Activated naive CD4-positive, alpha-beta T cell treated with anti-CD3 and anti-CD28 coated beads, Interleukin-2, amount 10 ng/mL, durations not matched to agents 7 days and 5 days (primary cell): ENCODE results near the gene SPATA33.
A peak's percentile ranks its signal among the peaks of the same experiment; 100 is the strongest.

Source experiments
- CTCF ChIA-PET: fragments of 350-600 bp; sonication (Branson Sonifier 250); formaldehyde crosslinking; loops from one replicate; lab custom pipeline; 2021; ENCODE audit warnings: antibody characterized with exemption; lab: Charles Lee
- DNase-seq: peaks from one replicate; pipeline ENCODE4 v3.0.0-alpha.2; 2020
- H3K27ac Mint-ChIP-seq: one replicate; pipeline ENCODE4 v1.8.0; 2021; ENCODE audit warnings: mild to moderate bottlenecking, moderate library complexity, mixed read lengths
- H3K27me3 Mint-ChIP-seq: one replicate; pipeline ENCODE4 v1.8.0; 2021; ENCODE audit warnings: mild to moderate bottlenecking, mixed read lengths
- H3K36me3 Mint-ChIP-seq: one replicate; pipeline ENCODE4 v1.8.0; 2021; ENCODE audit warnings: mixed read lengths
- H3K4me1 Mint-ChIP-seq: one replicate; pipeline ENCODE4 v1.8.0; 2021; ENCODE audit warnings: mixed read lengths
- H3K4me3 Mint-ChIP-seq: one replicate; pipeline ENCODE4 v1.8.0; 2021; ENCODE audit warnings: mild to moderate bottlenecking, moderate library complexity, mixed read lengths
- H3K9me3 Mint-ChIP-seq: one replicate; pipeline ENCODE4 v1.8.0; 2021; ENCODE audit warnings: mixed read lengths

Gene SPATA33

DNA sequence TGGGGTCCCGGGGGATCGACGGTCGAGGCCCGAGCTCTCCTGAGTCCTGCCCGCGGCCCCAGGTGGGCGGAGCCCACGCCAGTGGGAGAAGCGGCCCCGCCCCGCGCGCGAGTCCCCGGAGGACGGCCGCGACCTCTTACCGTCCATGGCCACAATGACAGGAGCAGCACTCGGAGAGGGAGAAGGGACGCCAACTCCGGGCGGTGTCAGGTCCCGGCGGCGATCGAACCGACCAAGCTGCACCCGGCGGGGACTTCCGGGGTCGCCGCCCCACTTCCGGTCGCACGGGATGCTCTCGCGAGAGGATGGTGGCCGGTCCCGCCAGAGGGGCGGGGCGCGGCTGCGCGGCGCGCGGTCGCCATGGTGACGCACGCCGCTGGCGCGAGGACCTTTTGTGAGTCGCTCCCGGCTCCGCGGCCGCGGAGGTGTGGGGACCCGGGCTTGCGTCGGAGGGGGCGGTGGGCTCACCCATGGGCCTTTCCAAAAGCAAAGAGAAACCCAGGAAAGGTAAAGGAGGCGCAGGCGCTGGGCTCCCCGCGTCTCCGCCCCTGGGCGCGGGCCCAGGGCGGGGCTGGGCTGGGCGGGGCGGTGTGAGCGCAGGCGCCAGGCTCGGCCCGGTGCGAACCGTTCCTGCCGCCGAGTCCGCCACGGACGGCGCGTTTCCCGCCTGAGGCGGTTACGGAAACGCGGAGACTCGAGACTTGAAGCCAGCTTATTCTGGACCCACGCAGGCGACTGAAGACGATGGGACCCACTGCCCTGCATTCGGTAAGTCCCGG lies at the start of gene SPATA33, which contains the start of gene CHMP1A:
Gene SPATA33 (plus strand): TSS at position 395 of the 779 bp plus-strand sequence. CDS start 76 bp downstream, at position 471.
Gene CHMP1A (minus strand): TSS at position 267 of the 779 bp plus-strand sequence. CDS start 120 bp downstream, at position 147.
- Mint-ChIP-seq H3K9me3 (no peaks in the 10 kb centered on the region), H3K27ac (peak within 1 kb of the TSS; percentile 84), H3K4me1 (peaks cover 42% of the 10 kb centered on the region), H3K4me3 (peak within 1 kb of the TSS; percentile 93), H3K27me3 (no peaks in the 10 kb centered on the region), H3K36me3 (peaks cover 28% of the 10 kb centered on the region)
- CTCF ChIA-PET, result interaction anchor here (3.7 kb wide), 1 partner anchor 42 kb away, joined by 13 read pairs; no protein-coding TSS in a partner anchor
- peak; percentile 93 for DNase-seq

DNA sequence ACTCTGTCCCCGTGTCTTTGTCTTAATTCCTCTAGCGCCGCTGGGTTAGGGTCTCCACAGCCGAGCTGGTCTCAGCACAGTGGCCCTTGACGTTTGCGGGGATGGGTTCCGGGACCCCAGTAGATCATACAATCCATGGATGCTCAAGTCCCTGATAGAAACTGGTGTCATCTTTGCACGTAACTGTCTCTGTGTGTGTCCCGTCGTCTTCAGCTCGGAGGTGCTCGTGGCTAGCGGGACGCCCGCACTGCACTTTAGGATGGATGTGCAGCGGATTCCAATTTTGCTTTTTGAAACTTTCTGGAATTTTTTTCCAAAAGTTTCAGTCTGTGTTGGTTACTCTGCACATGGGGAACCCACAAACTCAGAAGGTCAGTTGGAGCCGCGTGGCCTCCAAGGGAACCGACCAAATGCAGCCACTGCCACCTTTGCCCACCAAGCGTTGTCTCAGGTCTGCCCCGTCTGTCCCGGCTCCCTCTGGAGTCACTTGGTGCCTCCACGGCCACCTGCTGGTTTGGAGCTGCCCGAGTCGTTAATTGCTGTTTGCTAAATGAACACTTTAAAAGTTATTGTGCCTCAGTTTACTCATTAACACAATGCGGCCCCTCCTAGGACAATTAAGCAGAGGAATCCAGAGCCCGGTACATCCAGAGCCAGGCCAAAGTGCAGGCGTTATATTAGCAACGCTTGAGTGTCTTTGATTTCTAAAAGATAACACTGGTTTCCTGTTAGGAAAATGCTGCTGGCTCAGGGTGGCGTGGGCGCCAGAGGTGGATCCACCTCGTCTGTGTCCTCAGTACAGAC lies 49.5 kb upstream of the SPATA33 start:
- Mint-ChIP-seq H3K4me1 (peaks cover 7% of the 10 kb centered on the region), H3K27ac (peak overlapping the region; percentile 62), H3K27me3 (peaks cover 16% of the 10 kb centered on the region), H3K4me3 (no peak overlapping the region), H3K36me3 (no peaks in the 10 kb centered on the region), H3K9me3 (no peaks in the 10 kb centered on the region)
- DNase-seq, result no peak
- CTCF ChIA-PET, result interaction anchor here (0.9 kb wide), 1 partner anchor 8 kb away, joined by 3 read pairs; no protein-coding TSS in a partner anchor

DNA sequence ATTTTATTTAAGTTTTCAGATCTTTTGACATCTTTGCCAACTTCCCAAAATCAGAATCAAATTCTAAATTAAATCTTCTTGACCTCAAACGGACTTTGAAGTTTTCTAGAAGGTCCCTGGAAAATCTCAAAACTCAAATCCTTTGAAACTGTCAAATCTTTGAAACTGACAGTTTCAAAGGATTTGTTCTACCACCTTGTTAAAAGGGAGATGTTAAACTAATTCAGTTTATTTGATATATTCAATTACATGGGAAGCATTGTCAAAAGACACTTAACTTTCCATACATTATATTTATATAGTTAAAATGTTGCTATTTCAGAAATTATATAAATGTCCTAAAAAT lies 47.6 kb upstream of the SPATA33 start:
- no peak for DNase-seq
- CTCF ChIA-PET, result interaction anchor here (0.6 kb wide), 1 partner anchor 10 kb away, joined by 4 read pairs; no protein-coding TSS in a partner anchor
- Mint-ChIP-seq H3K4me3 (no peak overlapping the region), H3K27ac (no peak overlapping the region), H3K27me3 (peaks cover 29% of the 10 kb centered on the region), H3K4me1 (peaks cover 10% of the 10 kb centered on the region), H3K9me3 (no peaks in the 10 kb centered on the region), H3K36me3 (no peaks in the 10 kb centered on the region)

DNA sequence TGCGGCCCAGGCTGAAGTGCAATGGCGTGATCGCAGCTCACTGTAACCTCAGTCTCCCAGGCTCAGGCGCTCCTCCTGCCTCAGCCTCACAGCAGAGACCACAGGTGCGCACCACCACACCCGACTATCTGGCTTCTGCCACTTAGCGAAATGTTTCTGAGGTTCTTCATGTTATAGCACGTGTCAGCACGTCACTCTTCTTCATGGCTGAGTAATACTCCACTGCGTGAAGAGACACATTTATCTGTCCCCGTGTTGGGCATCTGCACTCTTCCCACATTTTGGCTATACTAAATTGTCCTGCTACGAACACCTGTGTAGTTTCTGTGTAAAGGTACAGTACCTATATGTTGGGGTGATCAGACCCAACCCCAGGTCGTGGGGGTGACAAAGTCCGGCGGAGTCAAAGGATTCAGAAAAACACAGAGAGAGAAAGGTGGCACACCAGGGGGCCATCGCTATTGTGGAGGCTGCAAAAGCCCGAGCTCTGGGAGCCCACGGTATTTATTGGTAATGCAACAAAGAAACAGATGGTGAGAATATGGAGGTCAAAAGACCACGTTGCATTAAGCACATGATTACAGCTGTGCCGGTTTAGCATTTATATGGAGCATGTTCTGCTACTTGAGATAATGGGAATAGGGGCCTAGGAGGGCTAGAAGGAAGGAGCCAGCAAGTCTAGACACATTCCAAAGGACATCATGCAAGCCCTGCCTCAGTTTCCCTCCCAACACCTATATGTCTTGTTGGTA lies 45.0 kb upstream of the SPATA33 start:
- no peak overlapping the region for H3K4me3 Mint-ChIP-seq
- H3K4me1 Mint-ChIP-seq, result peaks cover 22% of the 10 kb centered on the region
- DNase-seq, result no peak
- H3K27me3 Mint-ChIP-seq, result peaks cover 22% of the 10 kb centered on the region
- peaks cover 11% of the 10 kb centered on the region for H3K9me3 Mint-ChIP-seq
- CTCF ChIA-PET, result no interaction called here
- H3K36me3 Mint-ChIP-seq, result peaks cover 4% of the 10 kb centered on the region
- H3K27ac Mint-ChIP-seq, result no peak overlapping the region

DNA sequence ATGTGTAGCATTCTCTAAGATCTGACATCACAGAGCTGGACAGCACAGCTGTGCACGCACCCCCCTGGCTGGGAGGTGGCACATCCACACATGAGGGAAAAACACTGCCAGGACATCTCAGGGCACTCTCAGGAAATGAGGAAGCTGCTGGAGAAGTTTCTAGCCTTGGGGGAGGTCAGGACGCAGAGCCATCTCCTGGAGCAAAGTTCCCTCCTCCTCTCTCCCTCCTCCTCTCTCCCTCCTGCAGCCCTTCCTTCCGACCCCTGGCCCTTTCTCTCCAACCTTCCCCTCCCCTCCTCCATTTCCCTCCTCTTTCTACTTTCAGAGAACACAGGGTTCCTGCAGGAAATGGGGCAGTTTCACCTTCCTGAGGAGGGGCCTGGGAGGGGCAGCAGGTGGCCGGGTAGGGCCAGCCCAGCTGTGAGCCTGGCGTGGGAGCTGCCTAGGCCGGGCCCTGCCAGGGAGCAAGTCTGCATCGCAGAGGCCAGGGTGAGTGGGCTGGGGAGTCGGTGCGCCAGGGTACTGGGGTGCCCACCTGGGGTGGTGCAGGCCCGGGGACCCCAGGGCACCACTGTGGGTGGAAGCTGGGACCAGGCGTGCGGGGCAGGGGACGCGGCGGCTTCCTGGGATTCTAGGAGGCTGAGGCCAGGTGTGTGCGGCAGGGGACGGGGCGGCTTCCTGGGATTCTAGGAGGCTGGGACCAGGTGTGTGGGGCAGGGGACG lies 44.2 kb upstream of the SPATA33 start, which contains the start of gene DPEP1:
Gene DPEP1 (plus strand): TSS at position 412 of the 723 bp plus-strand sequence. CDS start 16,769 bp downstream, outside the sequence.
- Mint-ChIP-seq H3K4me1 (peaks cover 22% of the 10 kb centered on the region), H3K27me3 (peaks cover 16% of the 10 kb centered on the region), H3K27ac (peak within 1 kb of the TSS; percentile 42), H3K36me3 (peaks cover 4% of the 10 kb centered on the region), H3K9me3 (peaks cover 11% of the 10 kb centered on the region), H3K4me3 (no peak within 1 kb of the TSS)
- CTCF ChIA-PET, result interaction anchor here (1.2 kb wide), 1 partner anchor 13 kb away, joined by 4 read pairs; no protein-coding TSS in a partner anchor
- DNase-seq, result no peak

DNA sequence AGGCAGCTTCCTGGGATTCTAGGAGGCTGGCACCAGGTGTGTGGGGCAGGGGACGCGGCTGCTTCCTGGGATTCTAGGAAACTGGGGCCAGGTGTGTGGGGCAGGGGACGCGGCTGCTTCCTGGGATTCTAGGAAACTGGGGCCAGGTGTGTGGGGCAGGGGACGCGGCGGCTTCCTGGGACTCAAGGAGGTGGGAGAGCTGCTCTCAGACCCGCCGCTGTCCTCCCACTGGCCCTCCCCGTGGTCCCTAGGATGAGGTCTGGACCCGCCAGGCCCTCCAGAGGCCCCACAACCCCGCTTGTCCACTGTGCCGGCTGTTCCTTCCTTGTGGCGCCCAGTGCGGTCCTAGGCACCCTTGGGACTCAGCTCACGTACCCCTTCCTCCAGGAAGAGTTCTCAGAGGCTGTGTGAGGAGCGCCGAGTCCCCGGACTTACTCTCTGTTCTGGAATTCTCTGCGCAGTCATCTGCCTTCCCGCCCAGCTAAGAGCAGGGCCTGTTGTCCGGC lies 43.6 kb upstream of the SPATA33 start:
- peaks cover 16% of the 10 kb centered on the region for H3K27me3 Mint-ChIP-seq
- peaks cover 22% of the 10 kb centered on the region for H3K4me1 Mint-ChIP-seq
- peaks cover 11% of the 10 kb centered on the region for H3K9me3 Mint-ChIP-seq
- no peak overlapping the region for H3K27ac Mint-ChIP-seq
- DNase-seq, result no peak
- peaks cover 4% of the 10 kb centered on the region for H3K36me3 Mint-ChIP-seq
- CTCF ChIA-PET, result interaction anchor here (1.2 to 2.0 kb wide), 2 partner anchors 12 to 14 kb away, joined by 4 to 6 read pairs; no protein-coding TSS in a partner anchor
- H3K4me3 Mint-ChIP-seq, result no peak overlapping the region

DNA sequence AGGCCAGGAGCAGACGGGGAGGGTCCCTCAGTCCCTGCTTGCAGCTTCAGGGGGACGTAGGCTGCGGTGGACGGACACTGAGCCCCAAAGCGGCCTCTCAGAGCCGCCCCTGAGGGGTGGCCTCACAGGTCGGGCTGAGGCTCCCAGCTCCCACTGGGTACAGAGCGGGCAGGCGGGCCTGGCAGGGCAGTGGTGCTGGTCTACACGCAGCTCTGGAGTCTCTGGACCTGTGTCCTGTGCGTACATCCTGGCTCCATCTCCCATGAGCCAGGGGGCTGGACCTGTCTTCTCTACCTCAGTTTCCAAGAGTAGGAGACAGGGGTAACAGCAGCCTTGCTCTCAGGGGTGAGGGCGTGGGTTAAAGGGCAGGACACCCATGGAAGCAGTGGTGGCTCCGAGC lies 42.5 kb upstream of the SPATA33 start:
- H3K27me3 Mint-ChIP-seq, result peaks cover 17% of the 10 kb centered on the region
- H3K27ac Mint-ChIP-seq, result no peak overlapping the region
- H3K9me3 Mint-ChIP-seq, result peaks cover 11% of the 10 kb centered on the region
- CTCF ChIA-PET, result interaction anchor here (1.7 to 2.0 kb wide), 2 partner anchors 13 to 35 kb away, joined by 4 to 6 read pairs; no protein-coding TSS in a partner anchor
- peaks cover 4% of the 10 kb centered on the region for H3K36me3 Mint-ChIP-seq
- no peak overlapping the region for H3K4me3 Mint-ChIP-seq
- H3K4me1 Mint-ChIP-seq, result peaks cover 22% of the 10 kb centered on the region
- DNase-seq, result no peak

DNA sequence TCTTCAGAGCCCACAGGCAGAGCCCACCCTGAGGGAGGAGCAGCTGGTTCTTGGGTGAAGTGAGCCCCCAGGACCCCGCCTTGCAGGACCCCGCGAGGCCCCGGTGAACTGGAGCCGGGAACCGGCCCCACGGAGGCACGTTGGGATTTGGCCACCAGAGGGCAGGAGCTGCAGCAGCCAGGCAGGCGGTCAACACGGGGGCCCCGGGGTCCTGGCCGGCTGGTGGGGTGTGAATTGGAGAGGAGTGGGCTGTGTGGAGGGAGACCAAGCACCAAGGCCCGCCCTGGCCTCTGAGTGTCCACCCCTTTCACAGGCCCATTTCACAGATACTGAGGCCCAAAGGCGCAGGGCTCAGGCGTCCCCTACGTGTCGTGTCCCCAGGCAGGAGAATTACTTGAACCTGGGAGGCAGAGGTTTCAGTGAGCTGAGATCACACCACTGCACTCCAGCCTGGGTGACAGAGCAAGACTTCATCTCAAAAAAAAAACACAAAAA lies 42.0 kb upstream of the SPATA33 start:
- peaks cover 4% of the 10 kb centered on the region for H3K36me3 Mint-ChIP-seq
- CTCF ChIA-PET, result interaction anchor here (1.7 to 2.0 kb wide), 2 partner anchors 14 to 34 kb away, joined by 4 to 6 read pairs; no protein-coding TSS in a partner anchor
- no peak for DNase-seq
- H3K9me3 Mint-ChIP-seq, result peaks cover 11% of the 10 kb centered on the region
- peak overlapping the region; percentile 96 for H3K27ac Mint-ChIP-seq
- H3K4me1 Mint-ChIP-seq, result peaks cover 22% of the 10 kb centered on the region
- H3K27me3 Mint-ChIP-seq, result peaks cover 22% of the 10 kb centered on the region
- no peak overlapping the region for H3K4me3 Mint-ChIP-seq

DNA sequence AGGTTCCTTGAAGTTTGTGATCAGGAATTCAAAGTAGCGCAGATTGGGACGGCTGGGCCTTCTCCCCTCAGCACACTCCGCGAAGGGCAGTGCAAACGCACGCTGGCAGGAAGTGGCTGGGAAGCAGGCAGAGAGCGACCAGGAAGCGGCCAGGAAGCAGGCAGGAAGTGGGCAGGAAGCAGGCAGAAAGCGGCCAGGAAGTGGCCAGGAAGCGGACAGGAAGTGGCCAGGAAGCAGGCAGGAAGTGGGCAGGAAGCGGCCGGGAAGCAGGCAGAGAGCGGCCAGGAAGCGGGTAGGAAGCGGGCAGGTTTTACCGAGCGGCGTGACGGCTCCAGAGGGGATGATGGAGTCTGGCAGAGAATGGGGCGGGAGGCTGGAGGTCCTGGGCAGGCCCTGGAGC lies 41.0 kb upstream of the SPATA33 start:
- Mint-ChIP-seq H3K4me3 (peak overlapping the region; percentile 5), H3K27ac (peak overlapping the region; percentile 96), H3K4me1 (peaks cover 22% of the 10 kb centered on the region), H3K27me3 (peaks cover 31% of the 10 kb centered on the region), H3K36me3 (peaks cover 4% of the 10 kb centered on the region), H3K9me3 (peaks cover 11% of the 10 kb centered on the region)
- peak; percentile 45 for DNase-seq
- CTCF ChIA-PET, result interaction anchor here (1.3 kb wide), 1 partner anchor 14 kb away, joined by 5 read pairs; no protein-coding TSS in a partner anchor

DNA sequence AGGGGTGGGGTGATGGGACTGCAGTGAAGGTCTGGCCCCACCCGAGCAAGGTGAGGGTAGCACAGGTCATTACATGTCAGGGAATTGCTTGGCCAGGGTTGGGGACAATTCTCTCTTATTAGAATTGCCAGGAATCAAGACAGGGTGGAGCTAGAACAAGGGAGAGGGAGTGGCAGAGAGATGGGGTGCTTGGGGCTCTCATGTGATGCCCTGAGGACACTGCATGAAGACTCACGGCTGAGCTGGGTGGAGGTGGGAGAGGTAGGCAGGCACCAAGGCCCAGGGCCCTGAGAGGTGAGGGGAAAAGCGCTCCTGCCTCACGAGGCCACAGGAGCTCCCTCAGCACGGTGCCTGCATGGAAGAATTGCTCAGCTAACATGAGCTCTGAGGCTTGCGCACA lies 40.6 kb upstream of the SPATA33 start:
- H3K4me3 Mint-ChIP-seq, result no peak overlapping the region
- H3K27me3 Mint-ChIP-seq, result peaks cover 35% of the 10 kb centered on the region
- DNase-seq, result no peak
- H3K9me3 Mint-ChIP-seq, result peaks cover 11% of the 10 kb centered on the region
- H3K36me3 Mint-ChIP-seq, result peaks cover 4% of the 10 kb centered on the region
- CTCF ChIA-PET, result interaction anchor here (1.3 kb wide), 1 partner anchor 15 kb away, joined by 5 read pairs; no protein-coding TSS in a partner anchor
- H3K27ac Mint-ChIP-seq, result peak overlapping the region; percentile 96
- peaks cover 22% of the 10 kb centered on the region for H3K4me1 Mint-ChIP-seq

DNA sequence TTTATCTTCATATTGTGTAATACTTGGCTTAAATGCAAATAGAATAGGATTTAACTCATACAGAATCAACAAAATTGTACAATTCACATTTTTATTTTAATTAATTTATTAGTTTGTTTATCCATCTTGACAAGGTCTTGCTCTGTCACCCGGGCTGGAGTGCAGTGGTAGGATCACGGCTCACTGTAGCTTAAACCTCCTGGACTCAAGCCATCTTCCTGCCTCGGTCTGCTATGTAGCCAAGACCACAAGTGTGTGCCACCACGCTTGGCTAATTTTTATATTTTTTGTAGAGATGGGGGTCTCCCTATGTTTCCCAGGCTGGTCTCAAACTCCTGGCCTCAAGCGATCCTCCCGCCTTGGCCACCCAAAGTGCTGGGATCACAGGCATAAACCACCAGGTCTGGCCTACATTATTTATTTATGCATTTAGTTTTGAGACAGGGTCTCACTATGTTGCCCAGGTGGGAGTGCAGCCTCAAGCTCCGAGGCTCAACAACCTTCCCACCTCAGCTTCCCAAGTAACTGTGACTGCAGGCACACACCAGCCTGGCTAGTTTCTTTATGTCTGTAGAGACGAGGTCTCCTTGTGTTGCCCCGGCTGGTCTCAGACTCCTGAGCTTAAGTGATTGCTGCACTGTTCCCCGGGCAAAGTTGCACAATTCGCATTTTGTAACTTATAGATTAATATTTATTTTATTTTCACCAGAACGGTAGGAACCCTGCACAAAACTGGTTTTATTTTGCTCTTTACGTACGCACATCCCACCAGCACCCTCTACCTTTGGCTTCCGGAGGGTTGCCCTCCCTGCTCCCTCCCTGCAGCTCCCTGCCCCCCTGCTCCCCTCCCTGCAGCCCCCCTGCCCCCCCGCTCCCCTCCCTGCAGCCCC lies 39.3 kb upstream of the SPATA33 start:
- DNase-seq, result no peak
- Mint-ChIP-seq H3K9me3 (peaks cover 11% of the 10 kb centered on the region), H3K27ac (peak overlapping the region; percentile 69), H3K27me3 (peaks cover 43% of the 10 kb centered on the region), H3K4me1 (peaks cover 13% of the 10 kb centered on the region), H3K36me3 (peaks cover 4% of the 10 kb centered on the region), H3K4me3 (no peak overlapping the region)
- CTCF ChIA-PET, result interaction anchor here (1.3 kb wide), 1 partner anchor 16 kb away, joined by 5 read pairs; no protein-coding TSS in a partner anchor

DNA sequence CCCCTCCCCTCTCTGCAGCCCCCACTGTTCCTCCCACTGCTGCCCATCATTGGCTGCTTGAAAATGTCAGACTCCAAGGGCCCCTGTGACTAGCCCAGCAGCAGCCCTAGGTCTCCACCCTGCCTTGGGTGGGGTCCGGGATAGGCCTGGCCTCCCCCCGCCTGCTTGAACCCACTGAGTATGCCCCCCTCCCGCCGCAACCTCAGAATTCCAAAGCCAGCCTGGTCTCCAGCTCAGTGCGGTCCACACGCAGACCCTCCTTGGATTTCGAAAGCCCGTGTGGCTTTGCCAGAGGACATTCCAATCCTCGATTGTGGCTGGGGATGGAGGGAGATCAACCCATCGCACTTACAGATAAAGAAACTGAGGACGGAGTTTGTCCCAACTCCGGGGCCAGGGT lies 37.8 kb upstream of the SPATA33 start:
- Mint-ChIP-seq H3K36me3 (peaks cover 4% of the 10 kb centered on the region), H3K27ac (no peak overlapping the region), H3K27me3 (peaks cover 46% of the 10 kb centered on the region), H3K4me3 (no peak overlapping the region), H3K9me3 (peaks cover 11% of the 10 kb centered on the region), H3K4me1 (peaks cover 12% of the 10 kb centered on the region)
- DNase-seq, result no peak
- CTCF ChIA-PET, result interaction anchor here (0.8 kb wide), 1 partner anchor 82 kb away, joined by 3 read pairs; the partner anchor contains the start of gene SPATA2L
